GM21717 (cell line): ENCODE measurements around the gene GRIPAP1.

Experiments used
- ATAC-seq: cut with Tn5 transposase; IDR thresholded peaks from one replicate; pipeline ENCODE4 v1.9.1; 2021; ENCODE audit warnings: mild to moderate bottlenecking, moderate library complexity; ENCODE audit not compliant: unreplicated experiment

GRIPAP1 gene

GRCh38 chrX:48961585-48962091 lies 40.4 kb downstream of the GRIPAP1 start:
- no peak for ATAC-seq

GRCh38 chrX:48960291-48960690 lies 41.8 kb downstream of the GRIPAP1 start:
- ATAC-seq = no peak

GRCh38 chrX:48958635-48959094 lies 43.4 kb downstream of the GRIPAP1 start:
- ATAC-seq = no peak

- ATAC-seq = peak; percentile 77
Observed at GRCh38 chrX:48957827-48958634, 44.0 kb downstream of the GRIPAP1 start.

GRCh38 chrX:48957477-48957826 lies 44.6 kb downstream of the GRIPAP1 start, which contains the start of gene OTUD5:
Gene OTUD5 (minus strand): TSS chrX:48957607. CDS start chrX:48957570, 37 bp downstream.
- peak; percentile 34 for ATAC-seq

GRCh38 chrX:48956728-48957414 lies 45.2 kb downstream of the GRIPAP1 start:
- ATAC-seq = peak; percentile 1

- no peak for ATAC-seq
Observed at GRCh38 chrX:48948589-48948988, 53.5 kb downstream of the GRIPAP1 start.

- ATAC-seq = no peak
Observed at GRCh38 chrX:48945517-48946348, 56.3 kb downstream of the GRIPAP1 start.

GRCh38 chrX:48942895-48943294 lies 59.2 kb downstream of the GRIPAP1 start:
- no peak for ATAC-seq

GRCh38 chrX:48940404-48940955 lies 61.6 kb downstream of the GRIPAP1 start:
- no peak for ATAC-seq

GRCh38 chrX:48939524-48940228 lies 62.4 kb downstream of the GRIPAP1 start:
- no peak for ATAC-seq

GRCh38 chrX:48938721-48939425 lies 63.2 kb downstream of the GRIPAP1 start:
- peak; percentile 45 for ATAC-seq

- peak; percentile 57 for ATAC-seq
Observed at GRCh38 chrX:48937054-48937907, 64.8 kb downstream of the GRIPAP1 start.

- no peak for ATAC-seq
Observed at GRCh38 chrX:48936429-48937053, 65.5 kb downstream of the GRIPAP1 start.

- no peak for ATAC-seq
Observed at GRCh38 chrX:48935301-48935670, 66.8 kb downstream of the GRIPAP1 start.

- ATAC-seq = no peak
Observed at GRCh38 chrX:48934581-48935300, 67.3 kb downstream of the GRIPAP1 start.

GRCh38 chrX:48933757-48934156 lies 68.3 kb downstream of the GRIPAP1 start:
- peak; percentile 35 for ATAC-seq
